Measurements from ENCODE around the gene CDKN2C. TPM values are rescaled to one million over a fixed set of nuclear protein-coding genes. Genes with fewer than 3 reads are reported as not detected.

CDKN2C gene
- total and polyA plus RNA-seq, 10 of the 15 experiments (the other 5 are each of a cell fraction or from before 2014, with no cell fraction given) = 3.3 to 11.7 (median 6.0) TPM

DNA sequence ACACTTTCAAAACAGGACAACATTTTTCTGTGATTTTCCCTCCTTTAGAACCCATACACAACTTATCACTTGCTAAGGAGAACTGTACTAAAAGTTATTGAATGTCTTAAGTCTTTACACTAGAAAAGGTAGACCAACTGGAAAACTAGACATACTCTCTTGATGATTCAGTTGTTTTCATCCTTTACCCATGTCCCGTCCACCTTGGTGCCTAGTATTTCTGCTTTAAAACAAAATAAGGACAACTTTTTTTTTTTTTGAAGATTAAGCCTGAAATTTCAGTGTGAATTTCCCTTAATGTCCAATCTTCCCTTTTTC lies 4.5 kb downstream of the CDKN2C start:
- in situ Hi-C loops (cut with MboI) = no loop called here
- Histone ChIP-seq H3K79me2 (ENCODE audit: control insufficient read depth, insufficient read depth, low read length) (peaks cover 75% of the 10 kb centered on the region), H3K4me2 (ENCODE audit: control insufficient read depth, insufficient read depth) (no peak overlapping the region), H4K20me1 (ENCODE audit: control insufficient read depth, insufficient read depth) (no peaks in the 10 kb centered on the region), H3K27me3 (replicated peaks in 1 of 2; ENCODE audit: control insufficient read depth in 2 of 2, insufficient read depth in 2 of 2, low read length in 1 of 2) (peaks cover 0 to 4% of the 10 kb centered on the region in 2 experiments; a peak in 2 of 4 replicates), H3K4me3 (no peak overlapping the region), H3K4me1 (ENCODE audit: control insufficient read depth, insufficient read depth, low read length) (no peaks in the 10 kb centered on the region), H3K27ac (ENCODE audit: control insufficient read depth, insufficient read depth) (no peak overlapping the region), H3K36me3 (ENCODE audit: control insufficient read depth in 2 of 2, insufficient read depth in 2 of 2, low read length in 1 of 2) (peaks cover 0 to 7% of the 10 kb centered on the region in 2 experiments; a peak in 1 of 4 replicates), H3K9ac (ENCODE audit: control insufficient read depth, insufficient read depth, low read length) (no peak overlapping the region), H3K9me3 (replicated peaks; ENCODE audit: control insufficient read depth, insufficient read depth, low read length) (no peaks in the 10 kb centered on the region), H2AFZ (ENCODE audit: control insufficient read depth, low read depth, low read length) (no peak overlapping the region)
- ChIA-PET SMC1A (ENCODE audit: uncharacterized antibody, unreplicated experiment) (no interaction called here), POLR2A (no interaction called here), CTCF (no interaction called here), RAD21 (ENCODE audit: unreplicated experiment) (no interaction called here)
- intact Hi-C loops (cut with micrococcal nuclease; ENCODE audit: unreplicated experiment) = no loop called here
- DNase-seq (ENCODE audit: low read depth, low spot score) = no peak
- ATAC-seq = no peak
- WGBS (ENCODE audit: insufficient coverage, insufficient replicate concordance, low lambda C conversion rate, missing lambda C conversion rate) = 94% methylated on average over 1 of the region's 1 CpG
- TF ChIP-seq RFX5 (IDR thresholded peaks at IDR 0.05; ENCODE audit: low read depth, low read length) (no peak), HCFC1 (IDR thresholded peaks at IDR 0.05; ENCODE audit: low read length) (no peak), POLR2AphosphoS5 (IDR thresholded peaks at IDR 0.05; ENCODE audit: low read length) (no peak), ZBED1 (IDR thresholded peaks at IDR 0.05; ENCODE audit: borderline replicate concordance) (no peak), PAX5 (IDR thresholded peaks at IDR 0.05; ENCODE audit: borderline replicate concordance, low read depth, low read length) (no peak), EED (IDR thresholded peaks at IDR 0.05; ENCODE audit: low read depth) (no peak), TBL1XR1 (IDR thresholded peaks at IDR 0.05; ENCODE audit: low read depth, low read length) (no peak)
- TF ChIP-seq, protein P1, sequence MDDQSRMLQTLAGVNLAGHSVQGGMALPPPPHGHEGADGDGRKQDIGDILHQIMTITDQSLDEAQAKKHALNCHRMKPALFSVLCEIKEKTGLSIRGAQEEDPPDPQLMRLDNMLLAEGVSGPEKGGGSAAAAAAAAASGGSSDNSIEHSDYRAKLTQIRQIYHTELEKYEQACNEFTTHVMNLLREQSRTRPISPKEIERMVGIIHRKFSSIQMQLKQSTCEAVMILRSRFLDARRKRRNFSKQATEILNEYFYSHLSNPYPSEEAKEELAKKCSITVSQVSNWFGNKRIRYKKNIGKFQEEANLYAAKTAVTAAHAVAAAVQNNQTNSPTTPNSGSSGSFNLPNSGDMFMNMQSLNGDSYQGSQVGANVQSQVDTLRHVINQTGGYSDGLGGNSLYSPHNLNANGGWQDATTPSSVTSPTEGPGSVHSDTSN (IDR thresholded peaks at IDR 0.05; ENCODE audit: insufficient replicate concordance, low read depth, low read length) = no peak
- no TSS peak for BruUV-seq (replicated peaks)
- FAIRE-seq = no peak

DNA sequence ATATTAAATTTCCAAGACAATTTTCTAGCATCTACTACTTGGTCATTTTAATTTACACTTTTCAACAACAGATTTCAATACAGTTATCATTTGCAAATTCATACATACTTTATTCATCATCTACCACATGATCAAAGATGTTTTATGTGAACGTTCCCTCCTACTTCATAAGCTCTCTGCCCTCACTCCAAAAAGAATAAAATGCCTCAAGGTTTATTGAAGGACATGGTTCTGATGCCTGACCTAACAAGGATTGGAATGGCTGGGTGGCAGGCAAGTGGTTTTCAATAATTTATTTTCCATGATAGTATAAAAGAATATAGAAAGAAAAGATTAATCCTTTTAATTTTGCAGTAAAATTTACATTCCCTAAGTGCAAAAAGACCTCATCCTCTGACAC lies 5.4 kb downstream of the CDKN2C start:
- Histone ChIP-seq H3K79me2 (ENCODE audit: control insufficient read depth, insufficient read depth, low read length) (peaks cover 74% of the 10 kb centered on the region), H3K4me3 (no peak overlapping the region), H3K36me3 (ENCODE audit: control insufficient read depth in 2 of 2, insufficient read depth in 2 of 2, low read length in 1 of 2) (peaks cover 0 to 7% of the 10 kb centered on the region in 2 experiments; a peak in 1 of 4 replicates), H3K4me2 (ENCODE audit: control insufficient read depth, insufficient read depth) (no peak overlapping the region), H3K27me3 (replicated peaks in 1 of 2; ENCODE audit: control insufficient read depth in 2 of 2, insufficient read depth in 2 of 2, low read length in 1 of 2) (peaks cover 0 to 4% of the 10 kb centered on the region in 2 experiments; a peak in 2 of 4 replicates), H4K20me1 (ENCODE audit: control insufficient read depth, insufficient read depth) (no peaks in the 10 kb centered on the region), H3K27ac (ENCODE audit: control insufficient read depth, insufficient read depth) (no peak overlapping the region), H2AFZ (ENCODE audit: control insufficient read depth, low read depth, low read length) (no peak overlapping the region), H3K9me3 (replicated peaks; ENCODE audit: control insufficient read depth, insufficient read depth, low read length) (no peaks in the 10 kb centered on the region), H3K4me1 (ENCODE audit: control insufficient read depth, insufficient read depth, low read length) (no peaks in the 10 kb centered on the region), H3K9ac (ENCODE audit: control insufficient read depth, insufficient read depth, low read length) (no peak overlapping the region)
- intact Hi-C loops (cut with micrococcal nuclease; ENCODE audit: unreplicated experiment) = no loop called here
- ChIA-PET RAD21 (ENCODE audit: unreplicated experiment) (no interaction called here), CTCF (no interaction called here), POLR2A (no interaction called here), SMC1A (ENCODE audit: uncharacterized antibody, unreplicated experiment) (no interaction called here)
- WGBS (ENCODE audit: insufficient coverage, insufficient replicate concordance, low lambda C conversion rate, missing lambda C conversion rate) = 100% methylated on average over 1 of the region's 1 CpG
- DNase-seq (ENCODE audit: low read depth, low spot score) (no peak), FAIRE-seq (no peak), ATAC-seq (no peak)
- TF ChIP-seq, protein P2, sequence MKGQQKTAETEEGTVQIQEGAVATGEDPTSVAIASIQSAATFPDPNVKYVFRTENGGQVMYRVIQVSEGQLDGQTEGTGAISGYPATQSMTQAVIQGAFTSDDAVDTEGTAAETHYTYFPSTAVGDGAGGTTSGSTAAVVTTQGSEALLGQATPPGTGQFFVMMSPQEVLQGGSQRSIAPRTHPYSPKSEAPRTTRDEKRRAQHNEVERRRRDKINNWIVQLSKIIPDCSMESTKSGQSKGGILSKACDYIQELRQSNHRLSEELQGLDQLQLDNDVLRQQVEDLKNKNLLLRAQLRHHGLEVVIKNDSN (IDR thresholded peaks at IDR 0.05; ENCODE audit: borderline replicate concordance, extremely low read length, insufficient read depth, low read depth, low read length) = no peak
- TF ChIP-seq TAF1 (IDR thresholded peaks at IDR 0.05; ENCODE audit: borderline replicate concordance, low read depth, low read length) = no peak
- no peak for TF ChIP-seq NBN (IDR thresholded peaks at IDR 0.05)
- TF ChIP-seq, protein P3, sequence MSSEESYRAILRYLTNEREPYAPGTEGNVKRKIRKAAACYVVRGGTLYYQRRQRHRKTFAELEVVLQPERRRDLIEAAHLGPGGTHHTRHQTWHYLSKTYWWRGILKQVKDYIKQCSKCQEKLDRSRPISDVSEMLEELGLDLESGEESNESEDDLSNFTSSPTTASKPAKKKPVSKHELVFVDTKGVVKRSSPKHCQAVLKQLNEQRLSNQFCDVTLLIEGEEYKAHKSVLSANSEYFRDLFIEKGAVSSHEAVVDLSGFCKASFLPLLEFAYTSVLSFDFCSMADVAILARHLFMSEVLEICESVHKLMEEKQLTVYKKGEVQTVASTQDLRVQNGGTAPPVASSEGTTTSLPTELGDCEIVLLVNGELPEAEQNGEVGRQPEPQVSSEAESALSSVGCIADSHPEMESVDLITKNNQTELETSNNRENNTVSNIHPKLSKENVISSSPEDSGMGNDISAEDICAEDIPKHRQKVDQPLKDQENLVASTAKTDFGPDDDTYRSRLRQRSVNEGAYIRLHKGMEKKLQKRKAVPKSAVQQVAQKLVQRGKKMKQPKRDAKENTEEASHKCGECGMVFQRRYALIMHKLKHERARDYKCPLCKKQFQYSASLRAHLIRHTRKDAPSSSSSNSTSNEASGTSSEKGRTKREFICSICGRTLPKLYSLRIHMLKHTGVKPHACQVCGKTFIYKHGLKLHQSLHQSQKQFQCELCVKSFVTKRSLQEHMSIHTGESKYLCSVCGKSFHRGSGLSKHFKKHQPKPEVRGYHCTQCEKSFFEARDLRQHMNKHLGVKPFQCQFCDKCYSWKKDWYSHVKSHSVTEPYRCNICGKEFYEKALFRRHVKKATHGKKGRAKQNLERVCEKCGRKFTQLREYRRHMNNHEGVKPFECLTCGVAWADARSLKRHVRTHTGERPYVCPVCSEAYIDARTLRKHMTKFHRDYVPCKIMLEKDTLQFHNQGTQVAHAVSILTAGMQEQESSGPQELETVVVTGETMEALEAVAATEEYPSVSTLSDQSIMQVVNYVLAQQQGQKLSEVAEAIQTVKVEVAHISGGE (CRISPR knock-in tag; IDR thresholded peaks at IDR 0.05) = no peak
- no peak for TF ChIP-seq RAD21 (IDR thresholded peaks at IDR 0.05; ENCODE audit: insufficient read depth, low read depth, low read length)
- BruUV-seq (replicated peaks) = no TSS peak
- in situ Hi-C loops (cut with MboI) = no loop called here
